ENCODE results near the gene EXTL1.

Gene EXTL1

GRCh38 chr1:26003262-26003661, 18.3 kb upstream of the EXTL1 start:
- Histone ChIP-seq H3K27ac (ENCODE audit: low read depth, low read length) (no peak overlapping the region), H3K36me3 (ENCODE audit: insufficient read depth, low read length) (no peaks in the 10 kb centered on the region), H3K4me3 (ENCODE audit: low read length) (no peak overlapping the region), H3K4me1 (ENCODE audit: insufficient read depth, low read length) (peaks cover 6% of the 10 kb centered on the region), H3K9ac (ENCODE audit: low read depth, low read length) (no peak overlapping the region), H3K9me3 (ENCODE audit: insufficient read depth, low read depth, low read length) (no peaks in the 10 kb centered on the region), H3K27me3 (ENCODE audit: insufficient read depth, low read length) (no peaks in the 10 kb centered on the region)
- 92% methylated on average over 4 of the region's 4 CpGs for WGBS

GRCh38 chr1:26003756-26004155, 17.8 kb upstream of the EXTL1 start:
- no peak overlapping the region for H3K9ac ChIP-seq (ENCODE audit: low read depth, low read length)
- H3K4me3 ChIP-seq (ENCODE audit: low read length): no peak overlapping the region
- peaks cover 1% of the 10 kb centered on the region for H3K4me1 ChIP-seq (ENCODE audit: insufficient read depth, low read length)
- WGBS: 88% methylated on average over 2 of the region's 2 CpGs
- H3K9me3 ChIP-seq (ENCODE audit: insufficient read depth, low read depth, low read length): no peaks in the 10 kb centered on the region
- no peaks in the 10 kb centered on the region for H3K36me3 ChIP-seq (ENCODE audit: insufficient read depth, low read length)
- H3K27ac ChIP-seq (ENCODE audit: low read depth, low read length): no peak overlapping the region
- H3K27me3 ChIP-seq (ENCODE audit: insufficient read depth, low read length): no peaks in the 10 kb centered on the region

GRCh38 chr1:26005434-26006105, 16.0 kb upstream of the EXTL1 start:
- H3K27me3 ChIP-seq (ENCODE audit: insufficient read depth, low read length): no peaks in the 10 kb centered on the region
- WGBS: 94% methylated on average over 4 of the region's 4 CpGs
- no peak overlapping the region for H3K9ac ChIP-seq (ENCODE audit: low read depth, low read length)

GRCh38 chr1:26006710-26007109, 14.9 kb upstream of the EXTL1 start:
- H3K36me3 ChIP-seq (ENCODE audit: insufficient read depth, low read length): no peaks in the 10 kb centered on the region
- no peaks in the 10 kb centered on the region for H3K27me3 ChIP-seq (ENCODE audit: insufficient read depth, low read length)
- peaks cover 9% of the 10 kb centered on the region; the same call in 1 of the 2 replicates for H3K4me1 ChIP-seq (ENCODE audit: insufficient read depth, low read length)
- H3K27ac ChIP-seq (ENCODE audit: low read depth, low read length): no peak overlapping the region
- no peaks in the 10 kb centered on the region for H3K9me3 ChIP-seq (ENCODE audit: insufficient read depth, low read depth, low read length)
- H3K9ac ChIP-seq (ENCODE audit: low read depth, low read length): no peak overlapping the region
- WGBS: 93% methylated on average over 16 of the region's 16 CpGs
- H3K4me3 ChIP-seq (ENCODE audit: low read length): no peak overlapping the region

More at GRCh38 chr1:26005434-26006105, 16.0 kb upstream of the EXTL1 start:
- Histone ChIP-seq H3K27ac (ENCODE audit: low read depth, low read length) (no peak overlapping the region), H3K4me3 (ENCODE audit: low read length) (no peak overlapping the region), H3K9me3 (ENCODE audit: insufficient read depth, low read depth, low read length) (no peaks in the 10 kb centered on the region), H3K36me3 (ENCODE audit: insufficient read depth, low read length) (no peaks in the 10 kb centered on the region), H3K4me1 (ENCODE audit: insufficient read depth, low read length) (0 out of 2 replicates have a peak, but pooled peaks cover 4% of the 10 kb centered on the region)

GRCh38 chr1:26009796-26010447, 11.7 kb upstream of the EXTL1 start:
- Histone ChIP-seq H3K4me3 (ENCODE audit: low read length) (no peak overlapping the region), H3K4me1 (ENCODE audit: insufficient read depth, low read length) (peaks cover 9% of the 10 kb centered on the region; the same call in 1 of the 2 replicates), H3K36me3 (ENCODE audit: insufficient read depth, low read length) (no peaks in the 10 kb centered on the region), H3K27me3 (ENCODE audit: insufficient read depth, low read length) (no peaks in the 10 kb centered on the region), H3K9ac (ENCODE audit: low read depth, low read length) (no peak overlapping the region), H3K9me3 (ENCODE audit: insufficient read depth, low read depth, low read length) (no peaks in the 10 kb centered on the region), H3K27ac (ENCODE audit: low read depth, low read length) (no peak overlapping the region)
- 63% methylated on average over 6 of the region's 6 CpGs for WGBS

- Histone ChIP-seq H3K27ac (ENCODE audit: low read depth, low read length) (no peak overlapping the region), H3K9me3 (ENCODE audit: insufficient read depth, low read depth, low read length) (no peaks in the 10 kb centered on the region), H3K9ac (ENCODE audit: low read depth, low read length) (no peak overlapping the region), H3K36me3 (ENCODE audit: insufficient read depth, low read length) (no peaks in the 10 kb centered on the region), H3K4me3 (ENCODE audit: low read length) (no peak overlapping the region), H3K27me3 (ENCODE audit: insufficient read depth, low read length) (no peaks in the 10 kb centered on the region), H3K4me1 (ENCODE audit: insufficient read depth, low read length) (peaks cover 9% of the 10 kb centered on the region; the same call in 1 of the 2 replicates)
- 28% methylated on average over 3 of the region's 3 CpGs for WGBS
Observed at GRCh38 chr1:26010825-26011224, 10.8 kb upstream of the EXTL1 start.

- peaks cover 20% of the 10 kb centered on the region for H3K4me1 ChIP-seq (ENCODE audit: insufficient read depth, low read length)
- no peaks in the 10 kb centered on the region for H3K9me3 ChIP-seq (ENCODE audit: insufficient read depth, low read depth, low read length)
- no peak overlapping the region for H3K4me3 ChIP-seq (ENCODE audit: low read length)
- no peaks in the 10 kb centered on the region for H3K36me3 ChIP-seq (ENCODE audit: insufficient read depth, low read length)
- 69% methylated on average over 3 of the region's 3 CpGs for WGBS
- H3K27me3 ChIP-seq (ENCODE audit: insufficient read depth, low read length): no peaks in the 10 kb centered on the region
- no peak overlapping the region for H3K9ac ChIP-seq (ENCODE audit: low read depth, low read length)
- no peak overlapping the region for H3K27ac ChIP-seq (ENCODE audit: low read depth, low read length)
Observed at GRCh38 chr1:26012864-26013263, 8.7 kb upstream of the EXTL1 start.

- H3K27me3 ChIP-seq (ENCODE audit: insufficient read depth, low read length): no peaks in the 10 kb centered on the region
- WGBS: 94% methylated on average over 2 of the region's 2 CpGs
- H3K9me3 ChIP-seq (ENCODE audit: insufficient read depth, low read depth, low read length): no peaks in the 10 kb centered on the region
- no peak overlapping the region for H3K27ac ChIP-seq (ENCODE audit: low read depth, low read length)
- peaks cover 20% of the 10 kb centered on the region for H3K4me1 ChIP-seq (ENCODE audit: insufficient read depth, low read length)
- no peak overlapping the region for H3K9ac ChIP-seq (ENCODE audit: low read depth, low read length)
- H3K36me3 ChIP-seq (ENCODE audit: insufficient read depth, low read length): no peaks in the 10 kb centered on the region
- H3K4me3 ChIP-seq (ENCODE audit: low read length): no peak overlapping the region
Observed at GRCh38 chr1:26014179-26014578, 7.4 kb upstream of the EXTL1 start.

GRCh38 chr1:26015358-26015757, 6.2 kb upstream of the EXTL1 start:
- Histone ChIP-seq H3K4me3 (ENCODE audit: low read length) (no peak overlapping the region), H3K9me3 (ENCODE audit: insufficient read depth, low read depth, low read length) (no peaks in the 10 kb centered on the region), H3K36me3 (ENCODE audit: insufficient read depth, low read length) (no peaks in the 10 kb centered on the region), H3K9ac (ENCODE audit: low read depth, low read length) (no peak overlapping the region), H3K27ac (ENCODE audit: low read depth, low read length) (no peak overlapping the region), H3K27me3 (ENCODE audit: insufficient read depth, low read length) (no peaks in the 10 kb centered on the region), H3K4me1 (ENCODE audit: insufficient read depth, low read length) (peaks cover 16% of the 10 kb centered on the region)
- WGBS: 83% methylated on average over 2 of the region's 2 CpGs

- no peaks in the 10 kb centered on the region for H3K27me3 ChIP-seq (ENCODE audit: insufficient read depth, low read length)
- no peak overlapping the region for H3K27ac ChIP-seq (ENCODE audit: low read depth, low read length)
- H3K9me3 ChIP-seq (ENCODE audit: insufficient read depth, low read depth, low read length): no peaks in the 10 kb centered on the region
- 87% methylated on average over 10 of the region's 10 CpGs for whole genome bisulfite sequencing
- no peak overlapping the region for H3K4me3 ChIP-seq (ENCODE audit: low read length)
- no peaks in the 10 kb centered on the region for H3K36me3 ChIP-seq (ENCODE audit: insufficient read depth, low read length)
- H3K9ac ChIP-seq (ENCODE audit: low read depth, low read length): no peak overlapping the region
- peaks cover 11% of the 10 kb centered on the region for H3K4me1 ChIP-seq (ENCODE audit: insufficient read depth, low read length)
Observed at GRCh38 chr1:26016258-26016952, 5.2 kb upstream of the EXTL1 start.

- Histone ChIP-seq H3K4me3 (ENCODE audit: low read length) (no peak overlapping the region), H3K27ac (ENCODE audit: low read depth, low read length) (no peak overlapping the region), H3K36me3 (ENCODE audit: insufficient read depth, low read length) (no peaks in the 10 kb centered on the region), H3K9me3 (ENCODE audit: insufficient read depth, low read depth, low read length) (no peaks in the 10 kb centered on the region), H3K27me3 (ENCODE audit: insufficient read depth, low read length) (no peaks in the 10 kb centered on the region), H3K4me1 (ENCODE audit: insufficient read depth, low read length) (peaks cover 11% of the 10 kb centered on the region; the same call in 1 of the 2 replicates), H3K9ac (ENCODE audit: low read depth, low read length) (no peak overlapping the region)
- WGBS: 80% methylated on average over 6 of the region's 6 CpGs
Observed at GRCh38 chr1:26016953-26017545, 4.5 kb upstream of the EXTL1 start.
